Lower leg skin (tissue), 4 donors: Measurements from ENCODE around the gene EMSY. TPM values are rescaled to one million over a fixed set of nuclear protein-coding genes. Genes with fewer than 3 reads are reported as not detected.

Experiments
- DNase-seq, 2 donors: peaks; one replicate each; pipeline ENCODE4 v3.0.0-alpha.2; 2019; ENCODE audit warnings: low spot score in 2 of 2
- H3K4me3 ChIP-seq: fragments of 200-600 bp; sonication (generic); 2 replicates; pipeline ENCODE4 v1.5.1; 2017; ENCODE audit warnings: mild to moderate bottlenecking, low read depth; ENCODE audit not compliant: poor library complexity, severe bottlenecking
- CTCF ChIP-seq, 3 donors: fragments of 450-650 bp; IDR thresholded peaks; one replicate each; pipeline ENCODE4 v1.5.1; 2016; ENCODE audit warnings: antibody characterized with exemption in 3 of 3, mild to moderate bottlenecking in 3 of 3, moderate library complexity in 2 of 3
- POLR2A ChIP-seq, 2 donors: fragments of 450-650 bp; IDR thresholded peaks; one replicate each; pipeline ENCODE4 v1.6.1; 2016 to 2017; ENCODE audit warnings: antibody characterized with exemption in 2 of 2, mild to moderate bottlenecking in 1 of 2, moderate library complexity in 1 of 2
- WGBS, 2 donors: methylation state at CpG; one replicate each; pipeline ENCODE4 v1.1.5; 2018; 5-methylcytosine and 5-hydroxymethylcytosine counted together
- intact Hi-C: fragments of 100-400 bp; cut with DNase I; formaldehyde crosslinking; loops from one replicate; pipeline ENCODE4 v1.15.0; 2023; ENCODE audit warnings: low total_unique reads
- total RNA-seq, 4 donors: library from RNA; depleted of rRNA; stranded (reverse); fragments of >200 nt; gene quantifications; one replicate each; pipeline ENCODE4 v1.1.0, GENCODE V29; 2016

Gene EMSY
- total RNA-seq, 4 donors from 2014 or later = 12.8 to 45.0 (median 14.7) TPM

- intact Hi-C loops = no loop called here
These were observed 65.5 kb downstream of the EMSY start for GRCh38 chr11:76510060-76511047.

GRCh38 chr11:76512851-76513653 lies 68.2 kb downstream of the EMSY start:
- WGBS, 2 donors = 62 to 72% methylated on average over 1 of the region's 1 CpG
- no peak overlapping the region for H3K4me3 ChIP-seq
- no peak for TF ChIP-seq POLR2A (IDR thresholded peaks at IDR 0.05)
- TF ChIP-seq CTCF (IDR thresholded peaks at IDR 0.05) = no peak
- DNase-seq = no peak
- intact Hi-C loops = no loop called here

More at GRCh38 chr11:76510060-76511047, 65.5 kb downstream of the EMSY start:
- no peak overlapping the region for H3K4me3 ChIP-seq
- TF ChIP-seq CTCF (IDR thresholded peaks at IDR 0.05) (no peak), POLR2A (IDR thresholded peaks at IDR 0.05) (no peak)
- no peak for DNase-seq
- WGBS, 2 donors = 86 to 88% methylated on average over 5 of the region's 5 CpGs

GRCh38 chr11:76513654-76514034 lies 68.8 kb downstream of the EMSY start:
- no peak for DNase-seq
- intact Hi-C loops = no loop called here
- H3K4me3 ChIP-seq = no peak overlapping the region
- 95% methylated on average over 3 of the region's 3 CpGs for WGBS, 2 donors
- TF ChIP-seq POLR2A (IDR thresholded peaks at IDR 0.05) (no peak), CTCF (IDR thresholded peaks at IDR 0.05) (no peak)

GRCh38 chr11:76515494-76515893 lies 70.7 kb downstream of the EMSY start:
- H3K4me3 ChIP-seq = no peak overlapping the region
- no peak for TF ChIP-seq CTCF (IDR thresholded peaks at IDR 0.05)
- TF ChIP-seq POLR2A (IDR thresholded peaks at IDR 0.05) = no peak
- intact Hi-C loops = no loop called here
- WGBS, 2 donors = 78 to 79% methylated on average over 1 of the region's 1 CpG
- no peak for DNase-seq

- 79 to 88% methylated on average over 5 of the region's 5 CpGs for WGBS, 2 donors
- intact Hi-C loops = no loop called here
- no peak overlapping the region for H3K4me3 ChIP-seq
- TF ChIP-seq POLR2A (IDR thresholded peaks at IDR 0.05) = no peak
- TF ChIP-seq CTCF (IDR thresholded peaks at IDR 0.05) = no peak
- DNase-seq = no peak
These were observed 78.3 kb downstream of the EMSY start for GRCh38 chr11:76523147-76523546.
